ENCODE measurements around the gene PRKAG2.

PRKAG2 gene

GRCh38 chr7:151868396-151869108 is 8.4 kb downstream of the PRKAG2 start:
- Mint-ChIP-seq H3K9me3 (no peaks in the 10 kb centered on the region), H3K4me3 (no peak overlapping the region), H3K27ac (no peak overlapping the region), H3K27me3 (no peaks in the 10 kb centered on the region), H3K36me3 (ENCODE audit: low read depth) (no peaks in the 10 kb centered on the region), H3K4me1 (peaks cover 13% of the 10 kb centered on the region)
- DNase-seq (no peak), ATAC-seq (no peak)

GRCh38 chr7:151867912-151868311 is 9.0 kb downstream of the PRKAG2 start:
- ATAC-seq: no peak
- Mint-ChIP-seq H3K4me1 (peaks cover 7% of the 10 kb centered on the region), H3K27ac (no peak overlapping the region), H3K9me3 (no peaks in the 10 kb centered on the region), H3K4me3 (no peak overlapping the region), H3K36me3 (ENCODE audit: low read depth) (no peaks in the 10 kb centered on the region), H3K27me3 (no peaks in the 10 kb centered on the region)
- DNase-seq: no peak

GRCh38 chr7:151866761-151867655 is 9.9 kb downstream of the PRKAG2 start:
- no peaks in the 10 kb centered on the region for H3K36me3 Mint-ChIP-seq (ENCODE audit: low read depth)
- no peaks in the 10 kb centered on the region for H3K27me3 Mint-ChIP-seq
- peaks cover 7% of the 10 kb centered on the region for H3K4me1 Mint-ChIP-seq
- no peak overlapping the region for H3K27ac Mint-ChIP-seq
- DNase-seq (no peak), ATAC-seq (no peak)
- no peaks in the 10 kb centered on the region for H3K9me3 Mint-ChIP-seq
- no peak overlapping the region for H3K4me3 Mint-ChIP-seq

- no peak overlapping the region for H3K27ac Mint-ChIP-seq
- H3K4me1 Mint-ChIP-seq: peaks cover 7% of the 10 kb centered on the region
- ATAC-seq (no peak), DNase-seq (no peak)
- H3K9me3 Mint-ChIP-seq: no peaks in the 10 kb centered on the region
- no peaks in the 10 kb centered on the region for H3K27me3 Mint-ChIP-seq
- H3K36me3 Mint-ChIP-seq (ENCODE audit: low read depth): no peaks in the 10 kb centered on the region
- H3K4me3 Mint-ChIP-seq: no peak overlapping the region
These were observed 10.9 kb downstream of the PRKAG2 start for GRCh38 chr7:151866028-151866427.

- H3K27ac Mint-ChIP-seq: no peak overlapping the region
- DNase-seq: no peak
- H3K4me1 Mint-ChIP-seq: peaks cover 7% of the 10 kb centered on the region
- H3K4me3 Mint-ChIP-seq: no peak overlapping the region
- no peaks in the 10 kb centered on the region for H3K27me3 Mint-ChIP-seq
- no peaks in the 10 kb centered on the region for H3K36me3 Mint-ChIP-seq (ENCODE audit: low read depth)
- H3K9me3 Mint-ChIP-seq: no peaks in the 10 kb centered on the region
- ATAC-seq: no peak
These were observed 11.7 kb downstream of the PRKAG2 start for GRCh38 chr7:151865070-151865670.

GRCh38 chr7:151864561-151864960 is 12.4 kb downstream of the PRKAG2 start:
- H3K4me3 Mint-ChIP-seq: no peak overlapping the region
- no peaks in the 10 kb centered on the region for H3K27me3 Mint-ChIP-seq
- ATAC-seq: no peak
- no peaks in the 10 kb centered on the region for H3K9me3 Mint-ChIP-seq
- no peaks in the 10 kb centered on the region for H3K36me3 Mint-ChIP-seq (ENCODE audit: low read depth)
- H3K27ac Mint-ChIP-seq: no peak overlapping the region
- no peak for DNase-seq
- H3K4me1 Mint-ChIP-seq: peaks cover 7% of the 10 kb centered on the region

- Mint-ChIP-seq H3K27me3 (no peaks in the 10 kb centered on the region), H3K36me3 (ENCODE audit: low read depth) (no peaks in the 10 kb centered on the region), H3K4me1 (peaks cover 7% of the 10 kb centered on the region)
These were observed 12.8 kb downstream of the PRKAG2 start for GRCh38 chr7:151864081-151864480.

GRCh38 chr7:151863386-151864079 is 13.4 kb downstream of the PRKAG2 start:
- Mint-ChIP-seq H3K27ac (no peak overlapping the region), H3K27me3 (no peaks in the 10 kb centered on the region), H3K4me3 (no peak overlapping the region), H3K4me1 (peaks cover 7% of the 10 kb centered on the region), H3K9me3 (no peaks in the 10 kb centered on the region), H3K36me3 (ENCODE audit: low read depth) (no peaks in the 10 kb centered on the region)
- ATAC-seq (peak; percentile 11), DNase-seq (no peak)

More at GRCh38 chr7:151864081-151864480, 12.8 kb downstream of the PRKAG2 start:
- no peaks in the 10 kb centered on the region for H3K9me3 Mint-ChIP-seq
- DNase-seq (no peak), ATAC-seq (no peak)
- no peak overlapping the region for H3K27ac Mint-ChIP-seq
- H3K4me3 Mint-ChIP-seq: no peak overlapping the region

- Mint-ChIP-seq H3K4me1 (peaks cover 4% of the 10 kb centered on the region), H3K27me3 (no peaks in the 10 kb centered on the region), H3K9me3 (no peaks in the 10 kb centered on the region), H3K4me3 (no peak overlapping the region), H3K27ac (no peak overlapping the region), H3K36me3 (ENCODE audit: low read depth) (no peaks in the 10 kb centered on the region)
- ATAC-seq (peak; percentile 2), DNase-seq (no peak)
These were observed 14.1 kb downstream of the PRKAG2 start for GRCh38 chr7:151862606-151863381.

- Mint-ChIP-seq H3K36me3 (ENCODE audit: low read depth) (no peaks in the 10 kb centered on the region), H3K9me3 (no peaks in the 10 kb centered on the region), H3K4me3 (no peak overlapping the region), H3K27ac (no peak overlapping the region), H3K4me1 (peaks cover 8% of the 10 kb centered on the region), H3K27me3 (no peaks in the 10 kb centered on the region)
- DNase-seq (no peak), ATAC-seq (no peak)
These were observed 15.0 kb downstream of the PRKAG2 start for GRCh38 chr7:151861881-151862280.

GRCh38 chr7:151860771-151861170 is 16.1 kb downstream of the PRKAG2 start:
- H3K27me3 Mint-ChIP-seq: no peaks in the 10 kb centered on the region
- no peaks in the 10 kb centered on the region for H3K9me3 Mint-ChIP-seq
- no peak overlapping the region for H3K4me3 Mint-ChIP-seq
- H3K36me3 Mint-ChIP-seq (ENCODE audit: low read depth): no peaks in the 10 kb centered on the region
- no peak overlapping the region for H3K27ac Mint-ChIP-seq
- ATAC-seq (no peak), DNase-seq (no peak)
- peaks cover 10% of the 10 kb centered on the region for H3K4me1 Mint-ChIP-seq

- Mint-ChIP-seq H3K4me1 (peaks cover 12% of the 10 kb centered on the region), H3K9me3 (no peaks in the 10 kb centered on the region), H3K36me3 (ENCODE audit: low read depth) (no peaks in the 10 kb centered on the region), H3K27me3 (no peaks in the 10 kb centered on the region), H3K4me3 (no peak overlapping the region), H3K27ac (no peak overlapping the region)
- ATAC-seq (no peak), DNase-seq (no peak)
These were observed 16.8 kb downstream of the PRKAG2 start for GRCh38 chr7:151859948-151860685.

GRCh38 chr7:151859111-151859947 is 17.6 kb downstream of the PRKAG2 start:
- Mint-ChIP-seq H3K4me3 (no peak overlapping the region), H3K4me1 (peaks cover 10% of the 10 kb centered on the region), H3K27ac (no peak overlapping the region), H3K9me3 (no peaks in the 10 kb centered on the region), H3K27me3 (no peaks in the 10 kb centered on the region), H3K36me3 (ENCODE audit: low read depth) (no peaks in the 10 kb centered on the region)
- DNase-seq: no peak
- ATAC-seq: no peak
